Measurements from ENCODE around the gene CYP19A1.

DNA sequence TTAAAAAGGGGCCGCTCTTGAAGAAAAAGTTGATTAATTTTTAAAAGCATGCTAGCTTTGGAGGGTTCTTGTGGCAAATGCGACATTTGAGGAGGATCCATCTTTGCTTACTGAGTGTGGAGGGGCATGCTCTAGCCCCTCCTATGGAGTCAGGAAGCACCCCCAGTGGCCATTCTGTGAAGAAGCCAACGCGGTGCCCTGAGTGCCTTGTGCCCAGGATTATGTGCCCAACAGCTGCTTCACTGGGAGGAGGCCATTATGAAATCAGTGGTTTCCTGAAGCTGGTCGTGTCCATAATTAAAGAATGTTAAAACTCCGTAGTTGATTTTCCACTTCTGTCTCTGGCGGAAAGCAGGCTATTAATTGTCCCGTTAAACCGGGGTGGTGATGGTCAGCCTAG, 174.6 kb downstream of the CYP19A1 start:
- TF ChIP-seq CTCF (IDR thresholded peaks at IDR 0.05) = no peak
- no peak for TF ChIP-seq POLR2A (IDR thresholded peaks at IDR 0.05)
- TF ChIP-seq POLR2AphosphoS5 (IDR thresholded peaks at IDR 0.05) = no peak
